SK-N-SH (cell line): ENCODE data around the gene PITPNM1. TPM values are rescaled to one million over a fixed set of nuclear protein-coding genes. Genes with fewer than 3 reads are reported as not detected.

Experiments used
- CTCF ChIA-PET: fragments of 300-600, 350-600 bp; formaldehyde crosslinking; extraction: SDS; loops from one replicate; lab custom pipeline; 2021; lab: Yijun Ruan, JAX
- POLR2A ChIA-PET: fragments of 350-600 bp; sonication (Branson Sonifier 250); formaldehyde crosslinking; extraction: SDS; loops from one replicate; lab custom pipeline; 2020; ENCODE audit warnings: antibody characterized with exemption, inconsistent platforms; lab: Yijun Ruan, JAX
- DNase-seq: peaks from one replicate; pipeline ENCODE4 v3.0.0; 2012
- H2AFZ ChIP-seq: fragments of 200-600 bp; sonication (generic); 2 replicates; pipeline ENCODE4 v1.8.1; 2016; ENCODE audit warnings: antibody characterized with exemption, mild to moderate bottlenecking, low read depth
- H3F3A ChIP-seq: fragments of 200-600 bp; sonication (generic); replicated peaks from 2 replicates; pipeline ENCODE3; 2016; ENCODE audit warnings: antibody characterized with exemption, mild to moderate bottlenecking; ENCODE audit not compliant: insufficient read depth
- H3K27ac ChIP-seq, 2 experiments: fragments of 200-500 bp in 1 of 2; fragments of 200-600 bp in 1 of 2; sonication (Bioruptor generic) in 1 of 2; sonication (generic), shearing (Covaris generic) in 1 of 2; 2 replicates each; pipeline versions ENCODE4 v1.5.1 to v1.6.1; 2014 to 2016; ENCODE audit warnings: low read depth in 2 of 2, inconsistent platforms in 1 of 2, low read length in 1 of 2, mild to moderate bottlenecking in 1 of 2, mixed read lengths in 1 of 2
- H3K27me3 ChIP-seq: fragments of 200-600 bp; sonication (generic), shearing (Covaris generic); 2 replicates; pipeline ENCODE4 v1.6.1; 2016; ENCODE audit warnings: mixed run types; ENCODE audit not compliant: insufficient read depth
- H3K36me3 ChIP-seq, 2 experiments: fragments of 200-500 bp in 1 of 2; fragments of 200-600 bp in 1 of 2; sonication (Bioruptor generic) in 1 of 2; sonication (generic) in 1 of 2; replicated peaks in 1 of 2; 2 replicates each; pipeline versions ENCODE3 to v1.5.1; 2014 to 2016; ENCODE audit warnings: low read length in 1 of 2, mild to moderate bottlenecking in 1 of 2; ENCODE audit not compliant: insufficient read depth in 2 of 2, control insufficient read depth in 1 of 2
- H3K4me1 ChIP-seq, 2 experiments: fragments of 200-500 bp in 1 of 2; fragments of 200-600 bp in 1 of 2; sonication (Bioruptor generic) in 1 of 2; sonication (generic), shearing (Covaris generic) in 1 of 2; 2 replicates each; pipeline versions ENCODE4 v1.5.1 to v1.6.1; 2014 to 2016; ENCODE audit warnings: low read depth in 1 of 2, low read length in 1 of 2, mixed run types in 1 of 2; ENCODE audit not compliant: insufficient read depth in 2 of 2, control insufficient read depth in 1 of 2
- H3K4me2 ChIP-seq: fragments of 200-600 bp; sonication (generic), shearing (Covaris generic); 2 replicates; pipeline ENCODE4 v1.6.1; 2017; ENCODE audit warnings: mixed run types
- H3K4me3 ChIP-seq, 2 experiments: fragments of 200-500 bp in 1 of 2; fragments of 200-600 bp in 1 of 2; sonication (Bioruptor generic) in 1 of 2; sonication (generic), shearing (Covaris generic) in 1 of 2; 2 replicates each; pipeline versions ENCODE4 v1.5.1 to v1.8.1; 2014 to 2016; ENCODE audit warnings: low read depth in 2 of 2, inconsistent platforms in 1 of 2, low read length in 1 of 2, mild to moderate bottlenecking in 1 of 2, mixed read lengths in 1 of 2, moderate library complexity in 1 of 2
- H3K79me2 ChIP-seq: fragments of 200-600 bp; sonication (generic); 2 replicates; pipeline ENCODE4 v1.8.1; 2017; ENCODE audit warnings: mild to moderate bottlenecking; ENCODE audit not compliant: insufficient read depth
- H3K9ac ChIP-seq: fragments of 200-600 bp; sonication (generic); 2 replicates; pipeline ENCODE4 v1.6.1; 2017; ENCODE audit warnings: mixed run types
- H3K9me2 ChIP-seq: fragments of 200-600 bp; sonication (generic); 2 replicates; pipeline ENCODE4 v1.6.1; 2017; ENCODE audit warnings: mixed run types
- H3K9me3 ChIP-seq: fragments of 200-600 bp; sonication (generic); 2 replicates; pipeline ENCODE4 v1.6.1; 2017; ENCODE audit warnings: mixed run types, mild to moderate bottlenecking, moderate library complexity
- H4K20me1 ChIP-seq: fragments of 200-600 bp; sonication (generic); 2 replicates; pipeline ENCODE4 v1.6.1; 2017; ENCODE audit warnings: mild to moderate bottlenecking, mixed run types; ENCODE audit not compliant: insufficient read depth
- CHD2 ChIP-seq: fragments of 150-350 bp; IDR thresholded peaks from 2 replicates; pipeline ENCODE4 v1.6.1; 2018; ENCODE audit warnings: low read length; ENCODE audit not compliant: partially characterized antibody
- FOXM1 ChIP-seq: IDR thresholded peaks from 2 replicates; pipeline ENCODE4 v1.4.0; 2012; ENCODE audit warnings: low read depth, mild to moderate bottlenecking
- JUND ChIP-seq: IDR thresholded peaks from 2 replicates; pipeline ENCODE4 v1.4.0; 2012
- MEF2A ChIP-seq: IDR thresholded peaks from 2 replicates; pipeline ENCODE4 v1.4.0; 2012; ENCODE audit warnings: low read depth, borderline replicate concordance
- RFX5 ChIP-seq: IDR thresholded peaks from 2 replicates; pipeline ENCODE4 v1.6.1; 2012; ENCODE audit warnings: mild to moderate bottlenecking, improper control_type of control experiment, low read length
- TEAD4 ChIP-seq: IDR thresholded peaks from 2 replicates; pipeline ENCODE4 v1.4.0; 2012; ENCODE audit warnings: mild to moderate bottlenecking, borderline replicate concordance; ENCODE audit not compliant: insufficient read depth
- WGBS: methylation state at CpG from one replicate; pipeline ENCODE4 v1.1.6; 2017; ENCODE audit warnings: low lambda C conversion rate; 5-methylcytosine and 5-hydroxymethylcytosine counted together
- polyA plus RNA-seq, 3 experiments: library from polyadenylated mRNA; depleted of rRNA; stranded (reverse); fragments of >200 nt; gene quantifications; 2 replicates each; pipeline ENCODE4 v1.2.3, GENCODE V29; 2012
- TF ChIP-seq, protein P1 (sequence below): fragments of 150-350 bp; IDR thresholded peaks from 2 replicates; pipeline ENCODE4 v1.6.1; 2016; ENCODE audit warnings: mild to moderate bottlenecking, low read depth, low read length
- TF ChIP-seq, protein P2 (sequence below): IDR thresholded peaks from 2 replicates; pipeline ENCODE4 v1.4.0; 2012; ENCODE audit warnings: low read depth
- TF ChIP-seq, protein P3 (sequence below): fragments of 150-350 bp; IDR thresholded peaks from 2 replicates; pipeline ENCODE4 v1.6.1; 2017; ENCODE audit warnings: antibody characterized with exemption, low read length, low read depth, borderline replicate concordance
- TF ChIP-seq, protein P4 (sequence below): IDR thresholded peaks from 2 replicates; pipeline ENCODE4 v1.4.0; 2012; ENCODE audit warnings: low read depth, borderline replicate concordance
- TF ChIP-seq, protein P5 (sequence below): IDR thresholded peaks from 2 replicates; pipeline ENCODE4 v1.4.0; 2012; ENCODE audit warnings: low read depth, borderline replicate concordance

PITPNM1 gene
- polyA plus RNA-seq, 1 of the 3 experiments (the other 2 are of a cell fraction) = 24.2 TPM

DNA sequence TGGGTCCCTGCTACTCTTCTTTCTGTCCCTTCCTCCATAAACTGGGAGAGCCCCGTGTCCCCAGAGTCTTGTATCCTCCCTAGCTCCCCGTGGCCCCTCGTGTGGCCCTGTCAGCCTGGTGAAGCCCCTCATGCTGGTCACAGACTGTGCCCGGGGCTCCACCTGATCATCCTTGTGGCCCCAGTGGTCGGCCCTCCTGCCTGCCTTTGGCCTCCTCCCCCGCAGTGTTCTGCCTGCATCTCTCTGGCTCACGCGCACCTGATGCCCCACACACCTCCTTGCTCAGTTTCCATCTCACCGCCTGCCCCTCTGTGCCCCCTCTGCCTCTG lies 19.3 kb upstream of the PITPNM1 start:
- POLR2A ChIA-PET = no interaction called here
- no peak overlapping the region for H3K9ac ChIP-seq
- H3K4me2 ChIP-seq = no peak overlapping the region
- H3K27ac ChIP-seq = no peak overlapping the region
- H3K4me1 ChIP-seq = no peaks in the 10 kb centered on the region
- CTCF ChIA-PET = interaction anchor here (1.0 kb wide), 1 partner anchor 48 kb away, joined by 3 read pairs; no protein-coding TSS in a partner anchor
- no peaks in the 10 kb centered on the region for H3F3A ChIP-seq
- no peak for DNase-seq
- WGBS = 51% methylated on average over 9 of the region's 9 CpGs
- no peaks in the 10 kb centered on the region for H4K20me1 ChIP-seq
- H3K79me2 ChIP-seq = no peaks in the 10 kb centered on the region
- H3K27me3 ChIP-seq = no peaks in the 10 kb centered on the region
- no peak overlapping the region for H3K4me3 ChIP-seq
- no peaks in the 10 kb centered on the region for H3K9me3 ChIP-seq
- H3K36me3 ChIP-seq = no peaks in the 10 kb centered on the region
- H2AFZ ChIP-seq = no peak overlapping the region
- no peaks in the 10 kb centered on the region for H3K9me2 ChIP-seq
- TF ChIP-seq, protein P1, sequence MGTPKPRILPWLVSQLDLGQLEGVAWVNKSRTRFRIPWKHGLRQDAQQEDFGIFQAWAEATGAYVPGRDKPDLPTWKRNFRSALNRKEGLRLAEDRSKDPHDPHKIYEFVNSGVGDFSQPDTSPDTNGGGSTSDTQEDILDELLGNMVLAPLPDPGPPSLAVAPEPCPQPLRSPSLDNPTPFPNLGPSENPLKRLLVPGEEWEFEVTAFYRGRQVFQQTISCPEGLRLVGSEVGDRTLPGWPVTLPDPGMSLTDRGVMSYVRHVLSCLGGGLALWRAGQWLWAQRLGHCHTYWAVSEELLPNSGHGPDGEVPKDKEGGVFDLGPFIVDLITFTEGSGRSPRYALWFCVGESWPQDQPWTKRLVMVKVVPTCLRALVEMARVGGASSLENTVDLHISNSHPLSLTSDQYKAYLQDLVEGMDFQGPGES = no peak
- TF ChIP-seq RFX5 (no peak), JUND (no peak), TEAD4 (no peak), CHD2 (no peak), FOXM1 (no peak)
- TF ChIP-seq, protein P2, sequence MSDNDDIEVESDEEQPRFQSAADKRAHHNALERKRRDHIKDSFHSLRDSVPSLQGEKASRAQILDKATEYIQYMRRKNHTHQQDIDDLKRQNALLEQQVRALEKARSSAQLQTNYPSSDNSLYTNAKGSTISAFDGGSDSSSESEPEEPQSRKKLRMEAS = no peak
- TF ChIP-seq, protein P3, sequence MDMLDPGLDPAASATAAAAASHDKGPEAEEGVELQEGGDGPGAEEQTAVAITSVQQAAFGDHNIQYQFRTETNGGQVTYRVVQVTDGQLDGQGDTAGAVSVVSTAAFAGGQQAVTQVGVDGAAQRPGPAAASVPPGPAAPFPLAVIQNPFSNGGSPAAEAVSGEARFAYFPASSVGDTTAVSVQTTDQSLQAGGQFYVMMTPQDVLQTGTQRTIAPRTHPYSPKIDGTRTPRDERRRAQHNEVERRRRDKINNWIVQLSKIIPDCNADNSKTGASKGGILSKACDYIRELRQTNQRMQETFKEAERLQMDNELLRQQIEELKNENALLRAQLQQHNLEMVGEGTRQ = no peak

DNA sequence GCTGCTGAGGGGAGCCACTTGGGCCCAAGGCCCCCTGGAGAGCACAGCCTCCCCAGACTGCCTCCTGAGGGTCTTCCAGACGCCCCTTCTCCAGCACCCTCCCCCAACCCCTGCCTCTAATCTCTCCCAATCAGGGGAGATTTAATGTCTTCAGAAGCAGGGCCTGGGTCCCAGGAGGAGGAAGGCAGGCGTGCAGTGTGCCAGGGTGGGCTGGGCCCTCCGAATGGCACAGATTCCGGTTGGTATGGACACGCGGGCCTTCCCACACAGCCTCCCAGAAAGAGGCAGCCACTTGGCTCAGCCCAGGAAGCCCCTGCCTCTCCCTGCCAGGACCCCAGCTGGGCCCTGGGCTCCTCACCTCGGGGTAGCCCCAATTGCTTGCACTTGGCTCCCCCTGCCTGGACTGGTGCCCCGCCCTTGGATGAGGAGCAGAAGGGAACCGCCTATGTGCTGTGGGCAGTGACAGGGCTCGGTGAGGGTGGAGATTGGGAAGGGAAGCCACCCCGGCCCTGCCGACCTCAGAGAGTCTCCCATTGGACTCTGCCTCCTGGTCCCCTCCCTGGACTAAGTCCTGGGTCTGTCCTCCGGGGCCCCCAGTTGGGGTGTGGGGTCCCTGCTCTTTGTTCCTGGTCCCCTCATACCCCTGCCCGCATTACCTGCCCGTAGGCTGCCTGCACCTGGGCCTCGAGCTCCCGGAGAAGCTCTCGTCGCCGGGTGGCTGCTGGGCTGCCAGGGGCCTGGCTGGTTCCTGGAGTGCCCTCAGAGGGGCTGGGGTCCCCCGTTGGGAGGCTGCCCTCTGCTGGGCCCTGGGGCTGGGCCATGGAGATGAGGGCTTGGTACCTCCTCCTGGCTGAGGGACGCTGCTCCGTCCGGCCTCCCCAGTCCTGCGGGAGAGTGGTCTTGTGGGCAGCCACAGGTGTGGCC lies 18.7 kb upstream of the PITPNM1 start:
- TF ChIP-seq, protein P4, sequence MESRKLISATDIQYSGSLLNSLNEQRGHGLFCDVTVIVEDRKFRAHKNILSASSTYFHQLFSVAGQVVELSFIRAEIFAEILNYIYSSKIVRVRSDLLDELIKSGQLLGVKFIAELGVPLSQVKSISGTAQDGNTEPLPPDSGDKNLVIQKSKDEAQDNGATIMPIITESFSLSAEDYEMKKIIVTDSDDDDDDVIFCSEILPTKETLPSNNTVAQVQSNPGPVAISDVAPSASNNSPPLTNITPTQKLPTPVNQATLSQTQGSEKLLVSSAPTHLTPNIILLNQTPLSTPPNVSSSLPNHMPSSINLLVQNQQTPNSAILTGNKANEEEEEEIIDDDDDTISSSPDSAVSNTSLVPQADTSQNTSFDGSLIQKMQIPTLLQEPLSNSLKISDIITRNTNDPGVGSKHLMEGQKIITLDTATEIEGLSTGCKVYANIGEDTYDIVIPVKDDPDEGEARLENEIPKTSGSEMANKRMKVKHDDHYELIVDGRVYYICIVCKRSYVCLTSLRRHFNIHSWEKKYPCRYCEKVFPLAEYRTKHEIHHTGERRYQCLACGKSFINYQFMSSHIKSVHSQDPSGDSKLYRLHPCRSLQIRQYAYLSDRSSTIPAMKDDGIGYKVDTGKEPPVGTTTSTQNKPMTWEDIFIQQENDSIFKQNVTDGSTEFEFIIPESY = no peak
- TF ChIP-seq, protein P3 = no peak
- TF ChIP-seq, protein P5, sequence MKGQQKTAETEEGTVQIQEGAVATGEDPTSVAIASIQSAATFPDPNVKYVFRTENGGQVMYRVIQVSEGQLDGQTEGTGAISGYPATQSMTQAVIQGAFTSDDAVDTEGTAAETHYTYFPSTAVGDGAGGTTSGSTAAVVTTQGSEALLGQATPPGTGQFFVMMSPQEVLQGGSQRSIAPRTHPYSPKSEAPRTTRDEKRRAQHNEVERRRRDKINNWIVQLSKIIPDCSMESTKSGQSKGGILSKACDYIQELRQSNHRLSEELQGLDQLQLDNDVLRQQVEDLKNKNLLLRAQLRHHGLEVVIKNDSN = no peak
- no peak for TF ChIP-seq MEF2A
- Histone ChIP-seq H3K4me1 (no peaks in the 10 kb centered on the region), H3K27ac (no peak overlapping the region), H3K36me3 (no peaks in the 10 kb centered on the region), H3K9ac (no peak overlapping the region), H3K27me3 (no peaks in the 10 kb centered on the region), H2AFZ (no peak overlapping the region), H3K9me2 (no peaks in the 10 kb centered on the region), H4K20me1 (no peaks in the 10 kb centered on the region), H3F3A (no peaks in the 10 kb centered on the region), H3K4me3 (no peak overlapping the region), H3K9me3 (no peaks in the 10 kb centered on the region), H3K4me2 (no peak overlapping the region), H3K79me2 (no peaks in the 10 kb centered on the region)
- no peak for DNase-seq
- ChIA-PET CTCF (interaction anchor here (1.0 kb wide), 1 partner anchor 48 kb away, joined by 3 read pairs; no protein-coding TSS in a partner anchor), POLR2A (no interaction called here)
- WGBS = 66% methylated on average over 12 of the region's 25 CpGs
